Measurements from ENCODE around the gene FAM237A.

GRCh38 chr2:206627632-206628031 is 14.7 kb upstream of the FAM237A start:
- TF ChIP-seq CTCF (conservative IDR thresholded peaks at IDR 0.05; ENCODE audit: low read depth in 2 of 2) = no peak
- TF ChIP-seq EZH2 (IDR thresholded peaks at IDR 0.05; ENCODE audit: low read depth, unreplicated experiment) = no peak
- TF ChIP-seq POLR2AphosphoS5 (IDR thresholded peaks at IDR 0.05; ENCODE audit: low read depth) = no peak
- TF ChIP-seq REST (IDR thresholded peaks at IDR 0.05; ENCODE audit: unreplicated experiment) = no peak

Data from GM23338 (cell line).